ENCODE data around the gene MRPL17. TPM values are rescaled to one million over a fixed set of nuclear protein-coding genes. Genes with fewer than 3 reads are reported as not detected.

MRPL17 gene
- total RNA-seq, 2 donors from 2014 or later: 57.6 to 72.6 TPM

DNA sequence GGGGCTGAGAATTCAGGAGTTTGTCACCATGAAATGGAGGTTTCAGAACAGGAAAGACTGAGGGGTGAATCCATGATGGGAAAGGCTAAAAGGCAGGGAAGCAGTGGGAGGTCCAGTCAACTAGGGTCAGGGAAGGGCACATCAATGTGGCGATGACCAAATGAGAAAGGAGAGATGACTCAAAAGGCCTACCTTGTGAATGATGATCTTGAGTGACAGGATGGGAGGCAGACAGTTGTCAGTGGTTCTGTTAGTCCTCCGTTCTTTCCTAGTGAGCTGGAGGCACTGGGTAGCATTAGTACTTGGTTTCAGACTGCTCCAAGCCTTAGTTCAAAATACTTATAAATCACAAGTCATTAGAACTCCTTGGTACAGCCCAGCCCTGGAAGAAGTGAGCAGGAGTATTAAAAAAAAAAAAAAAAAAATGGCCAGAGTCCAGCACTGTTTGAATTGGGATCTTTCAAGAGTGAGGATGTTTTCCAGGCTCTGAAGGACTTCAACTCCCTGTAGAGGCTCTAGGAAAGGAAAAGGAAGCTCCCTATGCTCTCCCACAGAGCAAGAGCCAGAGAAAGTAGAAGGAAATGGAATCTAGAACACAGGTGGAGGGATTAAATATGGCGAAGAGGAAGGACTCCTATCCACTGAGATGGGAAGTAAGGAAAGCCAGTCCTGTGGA, 19.2 kb downstream of the MRPL17 start:
- no peak for DNase-seq
- no peak for TF ChIP-seq CTCF (conservative IDR thresholded peaks at IDR 0.05)
- Mint-ChIP-seq H3K9me3 (no peaks in the 10 kb centered on the region), H3K36me3 (ENCODE audit: low read depth) (no peaks in the 10 kb centered on the region), H3K27me3 (ENCODE audit: insufficient read depth) (peaks cover 3% of the 10 kb centered on the region), H3K27ac (no peak overlapping the region), H3K4me3 (no peak overlapping the region), H3K4me1 (no peaks in the 10 kb centered on the region)
- Histone ChIP-seq H3K27ac (ENCODE audit: low read depth, low read length) (no peak overlapping the region), H3K4me1 (ENCODE audit: control insufficient read depth, insufficient read depth, low read length) (no peaks in the 10 kb centered on the region), H3K36me3 (ENCODE audit: control insufficient read depth, insufficient read depth, low read length) (no peaks in the 10 kb centered on the region), H3K4me3 (ENCODE audit: low read length) (no peak overlapping the region), H3K9me3 (ENCODE audit: control insufficient read depth, low read length) (no peaks in the 10 kb centered on the region), H3K27me3 (ENCODE audit: control insufficient read depth, insufficient read depth, low read length, poor library complexity, severe bottlenecking) (no peaks in the 10 kb centered on the region), H3K9ac (ENCODE audit: extremely low read depth, low read length, poor library complexity, severe bottlenecking) (no peak overlapping the region)
- 90 to 100% methylated on average over 1 to 2 of the region's 3 CpGs for WGBS, 2 experiments (ENCODE audit: insufficient coverage in 1 of 2, insufficient read length in 1 of 2)

GRCh38 chr11:6660712-6661111, 22.4 kb downstream of the MRPL17 start:
- H3K4me3 ChIP-seq (ENCODE audit: low read length): no peak overlapping the region
- no peak overlapping the region for H3K27ac ChIP-seq (ENCODE audit: low read depth, low read length)
- DNase-seq: no peak
- no peaks in the 10 kb centered on the region for H3K4me1 Mint-ChIP-seq
- H3K36me3 Mint-ChIP-seq (ENCODE audit: low read depth): no peaks in the 10 kb centered on the region
- no peak for TF ChIP-seq CTCF (conservative IDR thresholded peaks at IDR 0.05)
- no peak overlapping the region for H3K4me3 Mint-ChIP-seq
- H3K9ac ChIP-seq (ENCODE audit: extremely low read depth, low read length, poor library complexity, severe bottlenecking): no peak overlapping the region
- 95 to 100% methylated on average over 1 to 2 of the region's 3 CpGs for WGBS, 2 experiments (ENCODE audit: insufficient coverage in 1 of 2, insufficient read length in 1 of 2)
- peaks cover 17% of the 10 kb centered on the region for H3K27me3 ChIP-seq (ENCODE audit: control insufficient read depth, insufficient read depth, low read length, poor library complexity, severe bottlenecking)
- H3K36me3 ChIP-seq (ENCODE audit: control insufficient read depth, insufficient read depth, low read length): no peaks in the 10 kb centered on the region
- no peaks in the 10 kb centered on the region for H3K9me3 ChIP-seq (ENCODE audit: control insufficient read depth, low read length)
- H3K9me3 Mint-ChIP-seq: no peaks in the 10 kb centered on the region
- peaks cover 22% of the 10 kb centered on the region for H3K27me3 Mint-ChIP-seq (ENCODE audit: insufficient read depth)
- H3K27ac Mint-ChIP-seq: no peak overlapping the region
- no peaks in the 10 kb centered on the region for H3K4me1 ChIP-seq (ENCODE audit: control insufficient read depth, insufficient read depth, low read length)

GRCh38 chr11:6658647-6659046, 24.5 kb downstream of the MRPL17 start:
- no peak overlapping the region for H3K27ac Mint-ChIP-seq
- Histone ChIP-seq H3K4me3 (ENCODE audit: low read length) (no peak overlapping the region), H3K36me3 (ENCODE audit: control insufficient read depth, insufficient read depth, low read length) (no peaks in the 10 kb centered on the region), H3K27me3 (ENCODE audit: control insufficient read depth, insufficient read depth, low read length, poor library complexity, severe bottlenecking) (peaks cover 17% of the 10 kb centered on the region), H3K4me1 (ENCODE audit: control insufficient read depth, insufficient read depth, low read length) (no peaks in the 10 kb centered on the region), H3K9ac (ENCODE audit: extremely low read depth, low read length, poor library complexity, severe bottlenecking) (no peak overlapping the region), H3K27ac (ENCODE audit: low read depth, low read length) (no peak overlapping the region), H3K9me3 (ENCODE audit: control insufficient read depth, low read length) (no peaks in the 10 kb centered on the region)
- H3K27me3 Mint-ChIP-seq (ENCODE audit: insufficient read depth): peaks cover 20% of the 10 kb centered on the region
- no peak for TF ChIP-seq CTCF (conservative IDR thresholded peaks at IDR 0.05)
- no peaks in the 10 kb centered on the region for H3K4me1 Mint-ChIP-seq
- no peaks in the 10 kb centered on the region for H3K36me3 Mint-ChIP-seq (ENCODE audit: low read depth)
- H3K4me3 Mint-ChIP-seq: no peak overlapping the region
- no peaks in the 10 kb centered on the region for H3K9me3 Mint-ChIP-seq
- DNase-seq: no peak

All from endodermal cell (in vitro differentiated cells).